GM12872 (cell line): ENCODE data around the gene PCDHA12.

ENCODE experiments used
- CTCF ChIP-seq: IDR thresholded peaks from 3 replicates; pipeline ENCODE4 v1.5.1; 2011; ENCODE audit warnings: low read depth, mild to moderate bottlenecking, low read length, moderate library complexity; ENCODE audit not compliant: insufficient read depth

Gene PCDHA12

GRCh38 chr5:140875085-140876065 lies at the start of gene PCDHA12:
PCDHA12 (plus strand) TSS chr5:140875308; CDS start chr5:140875473, 165 bp downstream.
- no peak for TF ChIP-seq CTCF

DNA sequence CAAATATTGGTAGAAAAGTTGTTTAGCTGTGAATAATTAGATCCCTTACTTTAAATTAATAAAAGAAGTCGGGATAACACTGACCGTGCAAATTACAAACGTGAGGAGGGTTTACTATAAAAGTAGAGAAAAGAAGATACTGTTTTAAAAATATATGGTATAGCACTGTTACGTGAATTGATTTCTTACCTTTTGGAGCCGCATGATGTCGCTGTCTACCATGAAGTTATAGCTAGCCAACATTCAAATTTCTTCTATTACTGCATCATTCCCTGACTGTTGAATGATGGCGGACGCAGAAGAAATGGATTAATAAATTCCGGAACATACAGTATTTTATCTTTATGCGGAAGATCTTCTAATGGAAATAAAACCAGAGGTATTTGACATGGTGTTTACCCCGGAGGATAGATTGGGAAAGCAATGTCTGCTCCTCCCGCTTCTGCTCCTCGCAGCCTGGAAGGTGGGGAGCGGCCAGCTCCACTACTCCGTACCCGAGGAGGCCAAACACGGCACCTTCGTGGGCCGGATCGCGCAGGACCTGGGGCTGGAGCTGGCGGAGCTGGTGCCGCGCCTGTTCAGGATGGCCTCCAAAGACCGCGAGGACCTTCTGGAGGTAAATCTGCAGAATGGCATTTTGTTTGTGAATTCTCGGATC lies 47.3 kb upstream of the PCDHA12 start, which contains the start of gene PCDHA6:
PCDHA6 (plus strand) TSS at position 257 of the 658 bp plus-strand sequence; CDS start at position 389, 132 bp downstream.
- no peak for TF ChIP-seq CTCF

- no peak for TF ChIP-seq CTCF
These were observed 46.8 kb upstream of the PCDHA12 start for GRCh38 chr5:140828362-140828737.

- TF ChIP-seq CTCF = no peak
These were observed 41.1 kb upstream of the PCDHA12 start, which contains the start of gene PCDHA7 for GRCh38 chr5:140833993-140834392. PCDHA7 (plus strand) TSS chr5:140834269; CDS start chr5:140834384, 115 bp downstream.

DNA sequence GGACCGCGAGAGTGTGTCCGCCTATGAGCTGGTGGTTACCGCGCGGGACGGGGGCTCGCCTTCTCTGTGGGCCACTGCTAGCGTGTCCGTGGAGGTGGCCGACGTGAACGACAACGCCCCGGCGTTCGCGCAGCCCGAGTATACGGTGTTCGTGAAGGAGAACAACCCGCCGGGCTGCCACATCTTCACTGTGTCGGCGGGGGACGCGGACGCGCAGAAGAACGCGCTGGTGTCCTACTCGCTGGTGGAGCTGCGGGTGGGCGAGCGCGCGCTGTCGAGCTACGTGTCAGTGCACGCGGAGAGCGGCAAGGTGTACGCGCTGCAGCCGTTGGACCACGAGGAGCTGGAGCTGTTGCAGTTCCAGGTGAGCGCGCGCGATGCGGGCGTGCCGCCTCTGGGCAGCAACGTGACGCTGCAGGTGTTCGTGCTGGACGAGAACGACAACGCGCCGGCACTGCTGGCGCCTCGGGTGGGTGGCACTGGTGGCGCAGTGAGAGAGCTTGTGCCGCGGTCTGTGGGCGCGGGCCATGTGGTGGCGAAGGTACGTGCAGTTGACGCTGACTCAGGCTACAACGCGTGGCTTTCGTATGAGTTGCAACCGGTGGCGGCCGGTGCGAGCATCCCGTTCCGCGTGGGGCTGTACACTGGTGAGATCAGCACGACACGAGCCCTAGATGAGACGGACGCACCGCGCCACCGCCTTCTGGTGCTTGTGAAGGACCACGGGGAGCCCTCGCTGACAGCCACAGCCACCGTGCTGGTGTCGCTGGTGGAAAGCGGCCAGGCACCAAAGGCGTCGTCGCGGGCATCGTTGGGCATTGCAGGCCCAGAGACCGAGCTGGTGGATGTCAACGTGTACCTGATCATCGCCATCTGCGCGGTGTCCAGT lies 39.2 kb upstream of the PCDHA12 start:
- TF ChIP-seq CTCF = no peak

DNA sequence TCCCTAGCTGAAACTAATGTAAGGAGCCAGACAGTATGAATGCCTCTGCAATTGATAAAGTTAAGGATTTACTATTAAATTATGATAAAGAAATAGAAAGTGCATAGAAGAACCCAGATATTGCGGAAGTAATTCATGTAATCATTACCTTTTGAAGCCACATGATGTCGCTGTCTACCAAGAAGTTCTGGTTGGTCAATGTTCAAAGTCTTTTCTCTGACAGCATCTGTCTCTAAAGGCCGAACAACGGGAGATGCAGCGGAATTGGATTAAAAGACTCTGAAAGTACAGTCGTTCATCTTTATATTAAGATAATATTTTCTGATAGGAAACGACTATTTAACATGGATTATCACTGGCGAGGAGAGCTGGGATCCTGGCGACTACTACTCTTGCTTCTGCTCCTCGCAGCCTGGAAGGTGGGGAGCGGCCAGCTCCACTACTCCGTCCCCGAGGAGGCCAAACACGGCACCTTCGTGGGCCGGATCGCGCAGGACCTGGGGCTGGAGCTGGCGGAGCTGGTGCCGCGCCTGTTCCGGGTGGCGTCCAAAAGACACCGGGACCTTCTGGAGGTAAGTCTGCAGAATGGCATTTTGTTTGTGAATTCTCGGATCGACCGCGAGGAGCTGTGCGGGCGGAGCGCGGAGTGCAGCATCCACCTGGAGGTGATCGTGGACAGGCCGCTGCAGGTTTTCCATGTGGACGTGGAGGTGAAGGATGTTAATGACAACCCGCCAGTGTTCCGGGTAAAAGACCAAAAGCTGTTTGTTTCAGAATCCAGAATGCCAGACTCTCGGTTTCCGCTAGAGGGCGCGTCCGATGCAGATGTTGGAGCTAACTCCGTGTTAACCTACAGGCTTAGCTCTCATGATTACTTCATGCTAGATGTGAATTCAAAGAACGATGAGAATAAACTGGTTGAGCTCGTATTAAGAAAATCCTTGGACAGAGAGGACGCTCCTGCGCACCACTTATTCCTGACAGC lies 33.8 kb upstream of the PCDHA12 start, which contains the start of gene PCDHA8:
PCDHA8 (plus strand) TSS at position 210 of the 985 bp plus-strand sequence; CDS start at position 345, 135 bp downstream.
- peak; percentile 25; the same call in 1 of the 3 replicates for TF ChIP-seq CTCF
